ENCODE measurements around the gene AKR1B15. TPM values are rescaled to one million over a fixed set of nuclear protein-coding genes. Genes with fewer than 3 reads are reported as not detected.

AKR1B15 gene
- total and polyA plus RNA-seq, 9 of the 15 experiments (the other 6 are each of a cell fraction or from before 2014, with no cell fraction given) = not detected

DNA sequence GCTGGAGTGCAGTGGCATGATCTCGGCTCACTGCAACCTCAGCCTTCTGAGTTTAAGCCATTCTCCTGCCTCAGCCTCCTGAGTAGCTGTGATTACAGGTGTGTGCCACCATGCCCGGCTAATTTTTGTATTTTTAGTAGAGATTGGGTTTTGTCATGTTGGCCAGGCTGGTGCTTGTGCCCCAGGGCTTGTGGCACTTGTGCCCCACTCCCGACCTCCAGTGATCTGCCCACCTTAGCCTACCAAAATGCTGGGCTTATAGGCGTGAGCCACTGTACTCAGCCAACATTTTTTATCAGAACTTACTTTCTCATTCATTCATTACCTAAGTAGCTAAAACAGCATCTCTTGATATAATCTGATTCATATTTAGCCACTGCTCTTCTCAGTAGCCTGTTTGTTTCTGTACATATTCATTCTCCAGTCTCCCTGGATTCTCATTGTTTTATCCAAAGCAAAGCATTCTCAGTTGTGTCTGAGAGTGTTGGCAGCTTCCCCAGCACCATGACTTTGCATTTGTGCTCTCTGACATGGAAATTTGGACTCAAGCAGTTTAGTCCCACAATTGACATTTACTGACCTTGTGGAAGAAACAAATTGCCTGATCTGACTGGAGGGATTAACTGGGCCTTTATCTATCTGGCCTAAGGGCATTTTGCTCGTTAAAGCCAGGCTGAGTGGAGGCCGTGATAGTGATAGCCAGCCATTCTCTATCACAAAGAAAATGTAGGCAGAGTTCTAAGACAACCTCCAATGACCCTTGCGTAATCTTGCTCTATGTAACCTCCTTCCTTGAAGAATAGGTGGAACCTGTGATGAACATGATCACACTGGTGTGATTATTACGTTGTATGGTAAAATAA, 44.9 kb downstream of the AKR1B15 start (continued):
- TF ChIP-seq ETS2 (tag; IDR thresholded peaks at IDR 0.05; ENCODE audit: borderline replicate concordance, poor library complexity, severe bottlenecking) = no peak
- no peak for TF ChIP-seq ZNF778 (CRISPR knock-in tag; IDR thresholded peaks at IDR 0.05)
- TF ChIP-seq HDAC8 (tag; IDR thresholded peaks at IDR 0.05) = no peak
- TF ChIP-seq MYBL2 (IDR thresholded peaks at IDR 0.05; ENCODE audit: low read depth) = no peak
- TF ChIP-seq MYBL2 (CRISPR knock-in tag; IDR thresholded peaks at IDR 0.05; ENCODE audit: borderline replicate concordance) = no peak
- no peak for TF ChIP-seq ZNF717 (CRISPR knock-in tag; IDR thresholded peaks at IDR 0.05)
- no peak for TF ChIP-seq ZNF232 (CRISPR knock-in tag; IDR thresholded peaks at IDR 0.05)
- TF ChIP-seq MAFK (IDR thresholded peaks at IDR 0.05; ENCODE audit: low read length) = peak; percentile 75
- TF ChIP-seq ZNF445 (CRISPR knock-in tag; IDR thresholded peaks at IDR 0.05; ENCODE audit: low read depth) = no peak
- TF ChIP-seq ZBTB11 (CRISPR knock-in tag; IDR thresholded peaks at IDR 0.05) = no peak
- TF ChIP-seq RBM17 (IDR thresholded peaks at IDR 0.05; ENCODE audit: borderline replicate concordance, low read depth, low read length) = no peak
- TF ChIP-seq RAD51 (IDR thresholded peaks at IDR 0.05; ENCODE audit: borderline replicate concordance, low read depth) = no peak
- TF ChIP-seq ZBTB1 (CRISPR knock-in tag; IDR thresholded peaks at IDR 0.05; ENCODE audit: borderline replicate concordance, low read depth) = no peak
- TF ChIP-seq NONO (IDR thresholded peaks at IDR 0.05; ENCODE audit: low read depth in 2 of 2, low read length in 1 of 2) = no peak
- TF ChIP-seq YBX1 (IDR thresholded peaks at IDR 0.05) = no peak
- TF ChIP-seq ZNF830 (CRISPR knock-in tag; IDR thresholded peaks at IDR 0.05) = no peak
- TF ChIP-seq, protein P1, sequence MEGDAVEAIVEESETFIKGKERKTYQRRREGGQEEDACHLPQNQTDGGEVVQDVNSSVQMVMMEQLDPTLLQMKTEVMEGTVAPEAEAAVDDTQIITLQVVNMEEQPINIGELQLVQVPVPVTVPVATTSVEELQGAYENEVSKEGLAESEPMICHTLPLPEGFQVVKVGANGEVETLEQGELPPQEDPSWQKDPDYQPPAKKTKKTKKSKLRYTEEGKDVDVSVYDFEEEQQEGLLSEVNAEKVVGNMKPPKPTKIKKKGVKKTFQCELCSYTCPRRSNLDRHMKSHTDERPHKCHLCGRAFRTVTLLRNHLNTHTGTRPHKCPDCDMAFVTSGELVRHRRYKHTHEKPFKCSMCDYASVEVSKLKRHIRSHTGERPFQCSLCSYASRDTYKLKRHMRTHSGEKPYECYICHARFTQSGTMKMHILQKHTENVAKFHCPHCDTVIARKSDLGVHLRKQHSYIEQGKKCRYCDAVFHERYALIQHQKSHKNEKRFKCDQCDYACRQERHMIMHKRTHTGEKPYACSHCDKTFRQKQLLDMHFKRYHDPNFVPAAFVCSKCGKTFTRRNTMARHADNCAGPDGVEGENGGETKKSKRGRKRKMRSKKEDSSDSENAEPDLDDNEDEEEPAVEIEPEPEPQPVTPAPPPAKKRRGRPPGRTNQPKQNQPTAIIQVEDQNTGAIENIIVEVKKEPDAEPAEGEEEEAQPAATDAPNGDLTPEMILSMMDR (IDR thresholded peaks at IDR 0.05 in 2 of 3, conservative IDR thresholded peaks at IDR 0.05 in 1 of 3; ENCODE audit: insufficient read depth in 2 of 3, low read depth in 1 of 3, low read length in 3 of 3) = no peak
- TF ChIP-seq SREBF2 (CRISPR knock-in tag; IDR thresholded peaks at IDR 0.05) = no peak
- TF ChIP-seq ZNF3 (CRISPR knock-in tag; IDR thresholded peaks at IDR 0.05) = no peak

Data from K562 (cell line).